SK-N-SH treated with all-trans-retinoic acid at 6 μM for 48 hours (cell line): Measurements from ENCODE around the gene SPEM1.

Experiments
- CSRNP3 ChIP-seq: fragments of 250-450 bp; sonication (Bioruptor Pico); IDR thresholded peaks from 2 replicates; pipeline ENCODE4 v1.5.1; 2021; ENCODE audit warnings: mild to moderate bottlenecking, moderate library complexity
- ESRRG ChIP-seq: fragments of 250-450 bp; sonication (Bioruptor Pico); IDR thresholded peaks from 2 replicates; pipeline ENCODE4 v1.6.1; 2021; ENCODE audit warnings: mild to moderate bottlenecking
- RARB ChIP-seq: fragments of 250-450 bp; sonication (Bioruptor Pico); IDR thresholded peaks from 2 replicates; pipeline ENCODE4 v1.8.0; 2021; ENCODE audit warnings: mild to moderate bottlenecking, moderate library complexity
- SNAI2 ChIP-seq: fragments of 250-450 bp; sonication (Bioruptor Pico); IDR thresholded peaks from 2 replicates; pipeline ENCODE4 v1.5.0; 2020; ENCODE audit warnings: mild to moderate bottlenecking, moderate library complexity
- ZFP3 ChIP-seq: fragments of 250-450 bp; sonication (Bioruptor Pico); IDR thresholded peaks from 2 replicates; pipeline ENCODE4 v1.5.0; 2020; ENCODE audit warnings: mild to moderate bottlenecking, moderate library complexity

- TF ChIP-seq RARB (CRISPR knock-in tag) (no peak), SNAI2 (CRISPR knock-in tag) (no peak), ZFP3 (CRISPR knock-in tag) (no peak), ESRRG (CRISPR knock-in tag) (no peak), CSRNP3 (CRISPR knock-in tag) (no peak)
Observed at GRCh38 chr17:7411427-7411750, 8.7 kb upstream of the SPEM1 start.
